HG02938 (cell line): ENCODE results near the gene HTR3D.
"Not testable (repeated sequence)": the region's sequence is repeated elsewhere in the genome, so short reads cannot be mapped to it uniquely, and the experiment has no call there.

ENCODE experiments used
- ATAC-seq: cut with Tn5 transposase; IDR thresholded peaks from one replicate; pipeline ENCODE4 v1.9.1; 2021; ENCODE audit warnings: mild to moderate bottlenecking, moderate library complexity; ENCODE audit not compliant: unreplicated experiment

HTR3D gene

DNA sequence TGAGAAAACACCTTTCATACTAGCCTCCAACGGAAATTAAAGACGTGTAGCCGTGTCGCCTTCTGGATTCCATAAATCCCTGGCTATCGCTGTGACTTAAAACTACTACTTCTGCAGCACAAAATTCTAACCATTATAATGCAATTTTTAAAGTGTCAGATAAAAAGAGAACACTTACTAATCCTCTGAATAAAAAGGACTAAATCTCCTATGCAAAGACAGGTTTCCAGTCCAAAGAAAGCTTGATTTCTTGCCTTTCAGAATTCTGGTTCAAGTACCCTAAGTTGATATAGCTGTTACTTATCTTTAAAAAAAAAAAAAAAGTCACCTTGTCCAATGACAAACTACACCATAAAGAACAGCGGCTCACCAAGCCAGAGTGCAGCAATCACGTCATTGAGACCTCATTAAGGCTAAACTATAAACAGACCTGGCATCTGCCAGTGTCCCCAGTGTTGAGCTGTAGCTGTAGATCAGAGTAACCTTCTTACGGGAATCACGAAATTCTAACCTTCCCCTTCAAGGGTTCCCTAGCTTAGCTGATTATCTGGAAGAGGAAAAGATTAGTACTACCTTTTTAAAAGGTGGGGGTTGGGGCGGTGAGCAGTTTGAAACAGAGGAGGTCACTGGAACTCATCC lies 16.0 kb upstream of the HTR3D start:
- no peak for ATAC-seq

DNA sequence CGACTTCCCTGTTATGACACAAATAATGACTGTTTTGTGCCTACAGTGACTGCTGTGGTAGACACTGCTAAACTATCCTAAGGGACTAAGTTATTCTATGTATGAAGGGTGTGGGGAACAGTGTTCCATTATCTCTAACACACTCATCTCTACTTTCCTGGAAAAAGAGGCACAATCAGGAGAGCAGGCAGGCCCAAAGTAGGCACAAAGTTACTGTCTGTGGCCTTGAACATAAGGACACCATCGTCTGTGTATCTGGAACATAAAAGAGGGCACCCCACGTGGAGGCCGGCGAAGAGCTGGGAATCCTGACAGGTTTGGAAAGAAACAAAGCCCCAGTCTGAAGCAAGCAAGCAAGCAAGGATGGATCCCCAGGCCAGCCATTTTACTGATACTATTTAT lies 15.4 kb upstream of the HTR3D start:
- no peak for ATAC-seq

DNA sequence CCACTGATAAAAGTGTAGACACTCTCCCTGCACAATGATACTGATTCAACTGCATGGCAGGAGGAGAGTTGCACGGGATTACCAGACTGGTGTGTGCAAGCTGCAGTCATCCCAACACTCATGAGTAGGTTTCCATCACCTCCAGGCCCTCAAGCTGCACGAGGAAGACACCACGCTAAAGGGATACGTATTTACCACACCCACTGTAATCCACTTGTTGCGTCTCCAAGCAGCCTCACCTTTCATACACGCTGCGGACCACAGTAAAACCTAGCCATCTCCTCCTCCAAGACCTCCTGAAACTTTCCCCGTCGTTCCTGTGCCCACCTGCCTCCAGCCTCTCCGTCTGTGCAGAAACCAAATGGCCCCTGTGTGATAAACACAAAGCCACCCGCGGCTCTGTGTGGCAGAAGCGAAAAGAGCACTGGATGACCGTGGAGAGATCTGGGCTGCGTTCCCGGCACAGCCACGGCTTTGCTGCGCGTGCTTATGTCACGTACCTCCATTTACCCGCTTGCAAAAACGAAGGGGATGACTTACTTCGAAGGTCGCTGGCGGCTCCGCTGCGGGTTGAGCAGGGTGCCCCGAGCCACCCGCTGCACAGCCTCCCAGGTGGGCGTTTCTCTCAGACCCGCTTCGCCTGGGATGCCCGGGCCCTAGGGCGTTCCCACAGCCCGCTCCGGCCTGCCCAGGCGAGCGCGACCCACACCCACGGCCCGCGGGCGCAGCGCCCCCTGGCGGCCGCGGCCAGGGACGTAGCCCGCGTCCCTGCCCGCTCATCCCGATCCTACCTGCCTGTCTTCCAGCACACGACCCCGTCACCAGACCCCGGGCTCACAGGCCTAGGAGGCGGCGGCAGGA lies 14.5 kb upstream of the HTR3D start:
- ATAC-seq: peak; percentile 64

DNA sequence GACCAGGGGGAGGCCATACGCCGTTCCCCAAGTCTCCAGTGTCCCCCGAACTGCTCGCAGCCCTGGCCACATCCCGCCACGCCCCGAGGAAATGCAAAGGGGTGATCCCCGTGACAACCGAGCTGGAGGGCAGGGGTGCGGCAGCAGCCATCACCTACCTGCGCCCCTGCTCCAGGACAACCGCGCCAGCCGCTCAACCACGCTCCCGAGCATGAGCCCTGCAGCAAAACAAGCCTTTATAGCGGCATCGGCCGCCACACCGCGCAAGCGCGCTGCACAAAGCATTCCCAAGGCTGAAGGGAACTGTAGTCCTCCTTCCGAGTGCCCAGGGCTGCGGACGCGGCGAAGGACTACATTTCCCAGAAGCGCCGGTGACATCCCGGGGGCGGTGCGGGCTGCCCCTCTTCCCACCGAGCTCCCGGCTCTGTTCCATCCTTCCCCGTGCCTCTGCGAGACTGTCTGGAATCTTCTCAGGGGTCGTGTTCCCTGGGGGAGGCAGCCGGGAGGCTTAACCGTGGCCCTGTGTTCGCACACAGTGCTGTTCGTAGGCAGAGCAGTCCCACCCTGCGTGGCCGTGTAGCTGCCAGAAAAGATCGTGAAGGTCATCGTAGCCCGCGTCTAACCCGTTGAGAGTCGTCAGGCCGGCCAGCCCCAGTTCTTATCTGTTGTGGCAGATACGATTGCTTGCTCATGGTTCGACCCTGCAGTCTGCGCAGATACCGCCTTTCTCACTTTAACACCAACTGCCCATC lies 13.7 kb upstream of the HTR3D start, which contains the start of gene ABCC5:
ABCC5 (minus strand) TSS at position 213 of the 752 bp plus-strand sequence. CDS start 3,492 bp downstream, outside the sequence.
- ATAC-seq: peak; percentile 93

DNA sequence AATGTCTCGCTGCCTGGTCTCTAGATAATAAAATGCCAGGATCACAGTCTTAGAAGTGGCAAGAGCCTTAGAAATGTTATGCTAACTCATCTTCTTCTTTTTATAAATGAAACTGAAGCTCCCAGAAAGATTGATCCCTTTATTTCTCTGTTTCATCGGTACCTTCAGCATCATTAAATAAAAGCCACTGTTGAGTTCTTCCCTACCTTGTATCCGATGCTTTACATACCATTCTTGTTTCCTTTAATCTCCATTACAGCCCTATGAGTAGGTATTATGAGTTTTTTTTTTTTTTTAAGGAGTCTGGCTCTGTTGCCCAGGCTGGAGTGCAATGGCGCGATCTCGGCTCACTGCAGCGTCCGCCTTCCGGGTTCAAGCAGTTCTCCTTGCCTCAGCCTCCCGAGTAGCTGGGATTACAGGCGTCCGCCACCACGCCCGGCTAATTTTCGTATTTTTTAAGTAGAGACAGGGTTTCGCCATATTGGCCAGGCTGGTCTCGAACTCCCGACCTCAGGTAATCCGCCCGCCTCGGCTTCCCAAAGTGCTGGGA lies 13.0 kb upstream of the HTR3D start:
- no peak for ATAC-seq

DNA sequence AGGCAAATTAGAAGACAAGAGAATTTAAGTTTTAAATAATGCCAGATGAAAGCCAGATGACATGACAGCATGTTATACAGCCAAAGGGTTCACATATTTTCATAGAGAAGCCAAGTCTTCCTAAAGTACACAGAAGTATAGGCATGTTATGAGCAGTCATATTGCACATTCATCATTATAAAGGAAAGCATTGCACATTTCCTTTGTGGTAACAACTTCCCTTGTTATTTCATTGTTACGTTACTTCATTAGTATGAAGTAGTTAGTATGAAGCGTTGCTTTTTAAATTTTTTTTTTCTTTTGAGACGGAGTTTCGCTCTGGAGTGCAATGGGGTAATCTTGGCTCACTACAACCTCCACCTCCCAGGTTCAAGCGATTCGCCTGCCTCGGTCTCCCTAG lies 9.2 kb upstream of the HTR3D start:
- no peak for ATAC-seq

DNA sequence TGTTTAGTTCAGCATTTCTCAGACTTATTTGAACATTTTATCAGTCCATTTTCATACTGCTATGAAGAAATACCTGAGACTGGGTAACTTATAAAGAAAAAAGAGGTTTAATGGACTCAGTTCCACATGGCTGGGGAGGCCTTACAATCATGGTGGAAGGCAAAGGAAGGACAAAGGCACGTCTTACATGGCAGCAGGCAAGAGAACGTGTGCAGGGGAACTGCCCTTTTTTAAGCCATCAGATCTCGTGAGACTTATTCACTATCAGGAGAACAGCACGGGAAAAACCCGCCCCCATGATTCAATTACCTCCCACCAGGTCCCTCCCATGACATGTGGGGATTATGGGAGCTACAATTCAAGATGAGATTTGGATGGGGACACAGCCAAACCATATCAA lies 6.3 kb upstream of the HTR3D start:
- ATAC-seq: not testable (repeated sequence)

DNA sequence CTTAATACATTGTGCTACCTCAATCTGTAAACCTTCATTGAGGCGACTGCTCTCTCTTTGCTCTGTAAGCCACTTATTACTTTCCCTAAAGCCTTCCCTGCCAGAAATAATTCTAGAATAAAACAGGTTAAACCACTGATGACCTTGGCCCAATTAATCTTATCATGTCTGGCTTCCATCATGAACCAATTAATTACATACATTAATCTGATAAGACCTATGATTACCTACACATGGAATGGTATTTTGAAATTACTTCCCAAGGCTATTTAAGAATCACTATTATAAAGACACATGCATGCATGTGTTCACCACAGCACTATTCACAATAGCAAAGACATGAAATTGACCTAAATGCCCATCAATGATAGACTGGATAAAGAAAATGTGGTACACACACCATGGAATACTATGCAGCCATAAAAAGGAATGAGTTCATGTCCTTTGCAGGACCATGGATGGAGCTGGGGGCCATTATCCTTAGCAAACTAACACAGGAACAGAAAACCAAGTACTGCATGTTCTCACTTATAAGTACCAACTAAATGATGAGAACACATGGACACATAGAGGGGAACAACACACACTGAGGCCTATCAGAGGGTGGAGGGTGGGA lies 3.2 kb upstream of the HTR3D start:
- not testable (repeated sequence) for ATAC-seq

DNA sequence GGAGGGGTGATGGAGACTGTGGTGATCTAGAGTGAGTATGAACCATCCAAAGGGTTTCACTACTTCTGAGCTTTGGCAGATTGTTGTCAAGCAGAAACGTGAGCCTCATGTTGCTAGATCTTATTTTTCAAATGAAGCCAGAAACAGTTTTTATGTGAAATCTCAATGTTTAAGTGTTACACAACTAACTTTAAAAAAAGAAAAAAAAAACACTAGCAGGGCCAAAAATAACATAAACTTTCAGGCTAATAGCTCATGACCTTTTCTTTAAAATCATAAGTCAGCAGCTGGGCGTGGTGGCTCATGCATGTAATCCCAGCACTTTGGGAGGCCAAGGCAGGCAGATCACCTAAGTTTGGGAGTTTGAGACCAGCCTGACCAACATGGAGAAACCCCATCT lies 2.1 kb upstream of the HTR3D start:
- no peak for ATAC-seq

DNA sequence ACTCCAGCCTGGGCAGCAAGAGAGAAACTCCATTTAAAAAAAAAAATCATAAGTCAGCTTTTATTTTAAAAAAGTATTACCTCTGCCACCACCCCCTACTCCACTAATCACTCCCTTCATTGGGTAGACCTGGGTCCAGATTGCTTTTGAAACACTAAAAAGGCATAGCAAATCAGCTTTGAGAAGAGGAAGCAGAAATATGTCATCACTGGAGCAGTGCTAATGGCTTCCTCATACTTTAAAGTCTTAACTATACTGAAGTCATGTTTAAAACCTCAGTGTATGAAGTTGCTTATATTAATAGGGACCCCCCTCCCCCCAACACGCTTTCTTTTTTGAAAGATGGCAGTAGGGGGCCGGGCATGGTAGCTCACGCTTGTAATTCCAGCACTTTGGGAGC lies 1.0 kb upstream of the HTR3D start:
- no peak for ATAC-seq

DNA sequence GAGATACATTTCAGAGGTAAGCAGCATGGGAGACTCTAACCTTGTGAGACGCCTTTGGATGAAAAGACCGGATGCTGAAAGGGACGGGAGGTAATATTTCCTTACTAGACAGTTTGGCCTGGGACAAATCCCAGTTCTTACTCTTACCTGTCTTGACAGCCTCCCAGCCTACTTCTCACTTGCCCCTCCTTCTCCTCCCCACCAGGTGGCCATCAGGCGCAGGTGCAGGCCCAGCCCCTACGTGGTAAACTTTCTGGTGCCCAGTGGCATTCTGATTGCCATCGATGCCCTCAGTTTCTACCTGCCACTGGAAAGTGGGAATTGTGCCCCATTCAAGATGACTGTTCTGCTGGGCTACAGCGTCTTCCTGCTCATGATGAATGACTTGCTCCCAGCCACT lies 6.3 kb downstream of the HTR3D start:
- ATAC-seq: no peak

DNA sequence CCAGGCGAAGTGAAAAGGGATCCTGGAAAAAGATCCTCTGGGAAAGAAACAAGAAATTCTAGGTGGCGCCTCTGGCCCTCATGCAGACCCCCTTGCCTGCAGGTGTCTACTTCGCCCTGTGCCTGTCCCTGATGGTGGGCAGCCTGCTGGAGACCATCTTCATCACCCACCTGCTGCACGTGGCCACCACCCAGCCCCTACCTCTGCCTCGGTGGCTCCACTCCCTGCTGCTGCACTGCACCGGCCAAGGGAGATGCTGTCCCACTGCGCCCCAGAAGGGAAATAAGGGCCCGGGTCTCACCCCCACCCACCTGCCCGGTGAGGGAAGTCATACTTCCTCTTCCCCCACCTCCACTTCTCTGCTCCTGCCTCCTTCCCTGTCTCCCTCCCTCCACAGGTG lies 6.8 kb downstream of the HTR3D start:
- not testable (repeated sequence) for ATAC-seq

DNA sequence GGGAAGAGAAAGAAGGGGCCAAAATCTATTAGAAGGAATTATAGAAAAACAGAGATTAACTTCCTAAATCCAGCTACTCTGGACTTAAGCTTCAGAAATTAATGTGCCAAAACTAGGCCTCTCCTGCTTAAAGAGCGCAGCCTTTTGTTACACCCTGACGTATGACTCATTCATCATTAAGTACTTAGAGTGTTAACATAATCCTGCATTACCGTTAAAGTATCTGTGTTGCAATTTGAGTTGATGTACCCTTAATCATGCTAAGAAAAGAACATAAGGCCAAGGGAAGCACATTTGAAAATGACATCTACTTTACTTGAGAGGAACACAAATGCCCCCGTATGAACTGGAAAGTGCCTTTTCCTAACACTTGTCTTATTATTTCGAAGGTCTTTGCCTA lies 7.9 kb downstream of the HTR3D start:
- ATAC-seq: no peak

DNA sequence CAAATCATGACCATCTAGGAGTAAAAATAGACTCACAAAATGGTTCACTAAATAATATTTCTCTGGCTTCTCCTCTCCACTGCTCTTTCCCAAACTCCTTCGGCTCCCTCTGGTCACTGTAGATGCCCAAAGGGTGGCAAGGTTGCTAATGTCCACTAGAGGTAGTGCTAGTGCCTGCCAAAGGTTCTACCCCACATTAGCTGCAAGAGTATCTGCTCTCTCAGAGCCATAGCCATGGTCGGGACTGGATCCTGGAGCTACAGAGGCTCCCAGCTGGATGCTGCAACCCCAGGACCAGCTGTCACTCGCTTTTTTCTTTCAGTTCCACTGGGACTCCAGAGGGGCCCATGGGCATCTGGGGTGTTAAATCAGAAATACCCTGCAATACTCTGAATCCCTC lies 8.5 kb downstream of the HTR3D start:
- no peak for ATAC-seq

DNA sequence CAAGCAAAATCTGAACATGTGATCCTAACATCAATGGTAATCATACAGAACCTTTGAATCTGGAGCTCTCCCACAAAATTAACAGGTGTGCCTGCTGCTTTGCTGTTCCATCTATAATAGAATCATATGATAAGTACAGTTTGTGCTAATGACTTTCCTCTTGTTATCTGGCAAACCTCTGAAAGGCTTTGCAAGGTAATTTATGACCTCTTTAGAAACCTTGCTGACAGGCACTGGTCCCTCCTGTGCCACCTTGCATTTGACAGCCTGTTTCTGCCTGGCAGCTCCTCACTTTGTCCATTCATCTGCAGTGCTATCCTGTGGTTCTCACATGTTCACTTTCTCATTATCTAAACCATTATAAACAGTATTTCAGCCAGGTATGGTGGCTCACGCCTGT lies 11.1 kb downstream of the HTR3D start:
- no peak for ATAC-seq

DNA sequence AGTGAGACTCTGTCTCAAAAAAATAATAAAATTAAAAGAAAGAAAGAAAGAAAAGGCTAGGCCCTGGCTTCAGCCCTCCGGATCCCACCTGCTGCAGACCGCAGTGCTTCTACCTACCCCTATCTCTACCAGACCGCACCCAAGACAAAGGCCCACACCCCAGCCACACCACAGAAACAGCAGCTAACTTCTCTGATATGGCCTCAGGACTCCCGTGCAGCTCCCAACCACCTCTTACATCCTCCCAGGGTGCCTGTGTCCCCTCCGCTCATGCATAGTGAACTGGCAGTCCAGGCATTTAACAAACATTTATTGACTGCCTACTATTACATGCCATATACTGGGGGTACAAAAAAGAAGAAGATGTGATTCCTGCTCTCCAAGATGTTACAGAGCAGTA lies 14.5 kb downstream of the HTR3D start:
- ATAC-seq: no peak

DNA sequence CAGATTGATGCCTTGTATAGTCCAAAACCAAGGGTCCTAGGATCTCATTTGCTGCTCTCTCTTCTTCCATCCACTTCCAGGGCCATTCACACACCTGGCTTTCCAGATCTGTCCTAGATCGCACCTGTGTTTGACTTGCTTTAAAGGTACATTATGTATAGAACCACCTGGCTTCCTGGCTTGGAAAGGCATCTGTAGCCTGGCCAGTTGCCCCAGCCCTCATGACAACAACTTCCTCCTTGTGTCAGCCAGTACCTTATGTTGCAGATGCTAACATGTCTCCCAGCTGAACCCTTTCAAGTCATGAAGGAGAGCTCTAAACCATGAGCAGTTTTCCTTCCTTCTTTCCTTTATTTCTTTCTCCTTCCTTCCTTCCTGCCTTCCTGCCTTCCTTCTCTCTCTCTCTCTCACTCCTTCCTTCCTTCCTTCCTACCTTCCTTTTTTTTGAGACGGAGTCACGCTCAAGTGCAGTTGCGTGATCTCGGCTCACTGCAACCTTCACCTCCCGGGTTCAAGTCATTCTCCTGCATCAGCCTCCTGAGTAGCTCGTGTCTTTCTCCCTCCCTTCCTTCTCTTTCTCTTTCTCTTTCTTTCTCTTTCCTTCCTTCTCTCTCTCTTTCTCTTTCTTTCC lies 18.8 kb downstream of the HTR3D start:
- ATAC-seq: no peak

DNA sequence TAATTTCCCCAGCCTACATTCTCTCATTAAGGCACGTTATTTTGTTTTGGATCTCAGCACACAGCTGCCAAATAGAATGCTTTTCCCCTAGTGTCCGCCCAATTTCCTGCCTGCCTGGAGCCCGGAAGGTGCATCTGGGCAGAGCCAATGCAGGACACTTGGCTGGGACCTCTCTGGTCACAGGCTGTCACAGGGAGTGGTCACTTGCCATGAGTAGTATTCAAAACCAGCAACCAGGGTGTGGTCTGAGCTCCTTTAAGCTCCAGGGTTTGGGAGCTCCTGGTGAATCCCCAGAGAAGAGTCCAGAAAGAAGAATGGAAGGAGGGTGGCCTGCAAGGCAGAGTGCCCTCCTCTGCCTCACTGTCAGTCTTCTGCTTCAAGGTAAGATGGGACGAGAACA lies 21.2 kb downstream of the HTR3D start, which contains the start of gene HTR3C:
HTR3C (plus strand) TSS at position 281 of the 400 bp plus-strand sequence; CDS start at position 315, 34 bp downstream.
- no peak for ATAC-seq

DNA sequence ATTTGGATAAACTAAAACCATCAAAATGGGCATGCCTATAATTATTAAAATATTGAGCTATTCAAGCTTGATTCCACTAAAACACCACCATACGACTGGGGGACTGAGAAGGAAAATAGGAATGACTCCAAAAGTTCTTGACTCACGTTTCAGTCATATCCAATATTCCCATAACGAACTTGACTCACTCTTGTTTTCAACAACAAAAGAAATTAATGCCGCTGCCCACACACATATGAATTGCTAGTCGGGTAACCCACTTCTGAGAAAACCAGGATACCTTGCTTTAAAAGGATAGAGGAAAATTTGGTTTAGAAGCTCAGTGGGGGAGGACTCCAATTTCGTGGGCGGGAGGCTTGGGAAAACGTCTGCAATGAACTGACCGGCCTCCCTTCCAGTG lies 26.5 kb downstream of the HTR3D start:
- ATAC-seq: no peak

DNA sequence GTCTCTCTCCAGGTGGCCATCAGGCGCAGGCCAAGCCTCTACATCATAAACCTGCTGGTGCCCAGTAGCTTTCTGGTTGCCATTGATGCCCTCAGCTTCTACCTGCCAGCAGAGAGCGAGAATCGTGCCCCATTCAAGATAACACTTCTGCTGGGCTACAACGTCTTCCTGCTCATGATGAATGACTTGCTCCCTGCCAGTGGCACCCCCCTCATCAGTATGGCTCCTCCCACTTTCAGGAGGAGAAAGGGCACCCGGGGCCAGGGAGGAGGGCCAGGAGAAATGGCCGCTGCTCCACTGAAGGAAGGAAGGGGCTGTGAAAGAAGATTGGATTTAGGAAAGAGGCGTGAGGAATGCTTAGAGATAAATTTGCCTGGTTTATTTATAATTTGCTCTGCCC lies 27.9 kb downstream of the HTR3D start:
- ATAC-seq: no peak
